Thyroid gland (tissue), 4 donors: ENCODE data around the gene SEMA5A.

ENCODE experiments used
- POLR2A ChIP-seq, 2 donors: fragments of 450-650 bp; IDR thresholded peaks; one replicate each; pipeline ENCODE4 v1.6.1; 2017; ENCODE audit warnings: antibody characterized with exemption in 2 of 2, mild to moderate bottlenecking in 2 of 2, moderate library complexity in 1 of 2
- TF ChIP-seq, protein P1 (sequence below), 6 experiments: fragments of 200-600 bp in 3 of 6; fragments of 450-650 bp in 3 of 6; sonication (generic) in 3 of 6; IDR thresholded peaks; one replicate each; pipeline ENCODE4 v1.5.1; 2016 to 2019; ENCODE audit warnings: antibody characterized with exemption in 6 of 6, mild to moderate bottlenecking in 2 of 6, inconsistent platforms in 1 of 6, moderate library complexity in 1 of 6

DNA sequence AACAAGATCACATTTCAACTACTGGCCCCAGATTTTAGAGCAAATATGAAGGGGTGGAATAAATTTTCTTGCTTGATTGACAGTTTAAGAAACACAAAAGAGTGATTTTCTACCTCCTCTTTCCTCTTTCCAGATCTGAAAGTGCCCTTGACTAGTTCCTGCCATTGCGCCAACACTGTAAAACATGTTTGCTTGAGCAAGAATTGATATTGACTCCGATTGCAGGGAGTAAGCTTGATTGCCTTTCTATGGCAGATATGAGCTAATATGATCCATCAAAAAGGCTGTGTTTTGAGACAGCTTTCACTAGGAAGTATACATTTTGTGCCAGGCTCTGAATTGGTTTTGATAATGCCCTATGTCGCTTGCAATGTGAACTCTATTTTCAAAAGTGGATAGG lies 508.8 kb downstream of the SEMA5A start:
- TF ChIP-seq POLR2A (IDR thresholded peaks at IDR 0.05), result no peak
- TF ChIP-seq, protein P1, sequence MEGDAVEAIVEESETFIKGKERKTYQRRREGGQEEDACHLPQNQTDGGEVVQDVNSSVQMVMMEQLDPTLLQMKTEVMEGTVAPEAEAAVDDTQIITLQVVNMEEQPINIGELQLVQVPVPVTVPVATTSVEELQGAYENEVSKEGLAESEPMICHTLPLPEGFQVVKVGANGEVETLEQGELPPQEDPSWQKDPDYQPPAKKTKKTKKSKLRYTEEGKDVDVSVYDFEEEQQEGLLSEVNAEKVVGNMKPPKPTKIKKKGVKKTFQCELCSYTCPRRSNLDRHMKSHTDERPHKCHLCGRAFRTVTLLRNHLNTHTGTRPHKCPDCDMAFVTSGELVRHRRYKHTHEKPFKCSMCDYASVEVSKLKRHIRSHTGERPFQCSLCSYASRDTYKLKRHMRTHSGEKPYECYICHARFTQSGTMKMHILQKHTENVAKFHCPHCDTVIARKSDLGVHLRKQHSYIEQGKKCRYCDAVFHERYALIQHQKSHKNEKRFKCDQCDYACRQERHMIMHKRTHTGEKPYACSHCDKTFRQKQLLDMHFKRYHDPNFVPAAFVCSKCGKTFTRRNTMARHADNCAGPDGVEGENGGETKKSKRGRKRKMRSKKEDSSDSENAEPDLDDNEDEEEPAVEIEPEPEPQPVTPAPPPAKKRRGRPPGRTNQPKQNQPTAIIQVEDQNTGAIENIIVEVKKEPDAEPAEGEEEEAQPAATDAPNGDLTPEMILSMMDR (IDR thresholded peaks at IDR 0.05), result no peak
